Lower leg skin (tissue), 3 donors: ENCODE measurements around the gene GIPR.

Experiments
- CTCF ChIP-seq, 3 donors: fragments of 450-650 bp; IDR thresholded peaks; one replicate each; pipeline ENCODE4 v1.5.1; 2016; ENCODE audit warnings: antibody characterized with exemption in 3 of 3, mild to moderate bottlenecking in 3 of 3, moderate library complexity in 2 of 3
- POLR2A ChIP-seq, 2 donors: fragments of 450-650 bp; IDR thresholded peaks; one replicate each; pipeline ENCODE4 v1.6.1; 2016 to 2017; ENCODE audit warnings: antibody characterized with exemption in 2 of 2, mild to moderate bottlenecking in 1 of 2, moderate library complexity in 1 of 2

GRCh38 chr19:45705710-45706415 lies 37.8 kb downstream of the GIPR start:
- TF ChIP-seq POLR2A (IDR thresholded peaks at IDR 0.05) (no peak), CTCF (IDR thresholded peaks at IDR 0.05) (no peak)
